NOMO-1 treated with dmso at 0.1 percent for 144 hours (cell line): Measurements from ENCODE around the gene GLDC.
"Not testable (repeated sequence)": the region's sequence is repeated elsewhere in the genome, so short reads cannot be mapped to it uniquely, and the experiment has no call there.

Experiments
- DNase-seq: peaks from one replicate; lab custom pipeline; 2025; ENCODE audit not compliant: unreplicated experiment; lab: John Stamatoyannopoulos, UW

GLDC gene

GRCh38 chr9:6645355-6646292 is at the start of gene GLDC:
GLDC (minus strand) TSS chr9:6645729; CDS start chr9:6645499, 230 bp downstream.
- DNase-seq: no peak

GRCh38 chr9:6692881-6693361 is 47.4 kb upstream of the GLDC start:
- no peak for DNase-seq

DNA sequence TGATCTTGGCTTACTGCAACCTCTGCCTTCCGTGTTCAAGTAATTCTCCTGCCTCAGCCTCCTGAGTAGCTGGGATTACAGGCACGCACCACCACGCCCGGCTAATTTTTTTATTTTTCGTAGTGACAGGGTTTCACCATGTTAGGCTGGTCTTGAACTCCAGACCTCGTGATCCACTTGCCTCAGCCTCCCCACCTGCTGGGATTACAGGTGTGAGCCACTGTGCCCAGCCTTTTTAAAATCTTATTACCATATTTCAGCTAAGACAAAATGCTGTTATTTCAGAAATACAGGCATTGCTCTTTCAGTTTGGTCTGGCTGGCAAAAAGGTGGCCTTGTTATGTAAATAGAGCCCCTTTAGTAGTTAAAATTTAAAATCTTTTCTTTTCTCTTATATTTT is 46.9 kb upstream of the GLDC start:
- DNase-seq: no peak

GRCh38 chr9:6690675-6691070 is 45.1 kb upstream of the GLDC start:
- DNase-seq: not testable (repeated sequence)

DNA sequence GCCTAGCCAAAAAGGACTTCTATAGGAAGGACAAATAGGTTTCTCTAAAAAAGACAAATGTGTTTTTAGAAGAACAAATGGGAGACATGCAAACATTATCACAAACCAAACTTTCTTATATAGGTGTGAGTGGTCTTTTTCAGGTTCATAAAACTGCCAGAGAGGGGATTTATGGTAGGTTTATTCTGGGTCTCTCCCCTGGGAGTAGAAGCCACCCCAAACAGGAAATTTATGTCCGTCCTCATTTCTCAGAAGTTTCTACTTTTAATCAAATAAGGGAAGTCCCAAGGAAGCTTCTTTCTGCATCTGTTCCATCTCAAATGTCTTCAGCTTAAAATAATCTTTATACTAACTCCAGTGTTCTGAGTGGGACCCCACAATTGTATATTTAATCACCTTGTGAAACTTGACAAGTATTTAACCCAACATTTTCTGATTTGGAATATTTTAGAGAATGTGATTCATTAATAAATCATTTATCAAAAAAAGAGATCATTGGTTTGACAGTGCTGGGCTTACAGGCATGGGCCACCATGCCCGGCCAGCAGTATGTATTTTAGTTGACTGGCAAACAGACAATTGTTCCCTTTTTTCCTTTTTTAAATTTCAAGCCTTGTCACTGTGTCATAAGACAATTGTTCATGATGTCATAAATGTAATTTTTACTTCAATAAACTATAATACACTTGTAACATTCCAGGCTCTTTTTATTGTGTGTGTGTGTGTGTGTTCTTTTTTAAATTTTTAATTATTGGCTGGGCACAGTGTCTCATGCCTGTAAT is 44.6 kb upstream of the GLDC start:
- no peak for DNase-seq

DNA sequence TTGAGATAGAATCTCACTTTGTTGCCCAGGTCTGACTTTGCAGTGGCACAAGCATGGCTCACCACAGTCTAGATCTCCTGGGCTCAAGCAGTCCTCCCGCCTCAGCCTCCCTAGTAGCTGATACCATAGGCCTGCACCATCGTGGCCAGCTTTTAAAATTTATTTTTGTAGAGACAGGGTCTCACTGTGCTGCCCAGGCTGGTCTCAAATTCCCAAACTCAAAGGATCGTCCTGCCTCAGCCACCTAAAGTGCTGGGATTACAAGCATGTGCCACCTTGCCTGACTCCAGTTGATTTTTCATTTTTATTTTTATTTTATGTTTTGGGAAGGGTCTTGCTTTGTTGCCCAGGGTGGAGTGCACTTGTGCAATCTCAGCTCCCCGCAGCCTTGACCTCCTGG is 41.7 kb upstream of the GLDC start:
- DNase-seq: no peak

DNA sequence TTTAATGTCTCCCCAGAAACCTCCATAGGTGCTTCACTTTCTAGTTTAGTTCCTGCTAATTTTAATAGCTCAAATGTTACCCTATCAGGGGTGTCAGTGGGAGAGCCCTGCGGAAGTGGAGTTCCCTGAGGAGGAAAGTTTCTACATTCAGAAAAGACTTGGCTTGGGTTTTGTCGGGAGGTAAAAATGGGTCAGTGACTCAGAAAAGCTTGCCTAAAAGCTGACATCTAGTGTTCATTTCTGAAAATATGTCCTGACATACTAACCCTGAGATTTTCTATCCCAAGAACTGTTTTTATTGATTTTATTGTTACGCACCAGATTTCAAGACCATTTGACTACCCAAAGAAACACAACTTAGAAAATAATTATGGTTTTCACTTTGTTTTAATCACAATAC is 40.9 kb upstream of the GLDC start:
- no peak for DNase-seq

DNA sequence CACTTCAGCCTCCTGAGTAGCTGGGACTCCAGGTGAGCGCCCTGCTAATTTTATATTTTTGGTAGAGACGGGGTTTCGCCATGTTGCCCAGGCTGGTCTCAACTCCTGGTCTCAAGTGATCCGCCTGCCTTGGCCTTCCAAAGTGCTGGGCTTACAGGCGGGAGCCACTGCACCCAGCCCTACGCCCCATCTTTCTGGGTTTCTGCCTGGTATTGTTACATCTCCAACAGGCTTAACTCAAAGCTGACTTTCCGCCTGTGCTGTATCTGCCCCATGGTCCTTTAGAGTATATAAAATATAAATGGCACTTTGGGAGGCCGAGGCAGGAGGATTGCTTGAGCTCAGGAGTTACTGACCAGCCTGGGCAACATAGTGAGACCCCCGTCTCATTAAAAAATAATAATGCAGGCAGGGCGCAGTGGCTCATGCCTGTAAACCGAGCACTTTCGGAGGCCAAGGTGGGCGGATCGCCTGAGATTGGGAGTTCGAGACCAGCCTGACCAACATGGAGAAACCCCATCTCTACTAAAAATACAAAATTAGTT is 36.5 kb upstream of the GLDC start:
- DNase-seq: no peak

DNA sequence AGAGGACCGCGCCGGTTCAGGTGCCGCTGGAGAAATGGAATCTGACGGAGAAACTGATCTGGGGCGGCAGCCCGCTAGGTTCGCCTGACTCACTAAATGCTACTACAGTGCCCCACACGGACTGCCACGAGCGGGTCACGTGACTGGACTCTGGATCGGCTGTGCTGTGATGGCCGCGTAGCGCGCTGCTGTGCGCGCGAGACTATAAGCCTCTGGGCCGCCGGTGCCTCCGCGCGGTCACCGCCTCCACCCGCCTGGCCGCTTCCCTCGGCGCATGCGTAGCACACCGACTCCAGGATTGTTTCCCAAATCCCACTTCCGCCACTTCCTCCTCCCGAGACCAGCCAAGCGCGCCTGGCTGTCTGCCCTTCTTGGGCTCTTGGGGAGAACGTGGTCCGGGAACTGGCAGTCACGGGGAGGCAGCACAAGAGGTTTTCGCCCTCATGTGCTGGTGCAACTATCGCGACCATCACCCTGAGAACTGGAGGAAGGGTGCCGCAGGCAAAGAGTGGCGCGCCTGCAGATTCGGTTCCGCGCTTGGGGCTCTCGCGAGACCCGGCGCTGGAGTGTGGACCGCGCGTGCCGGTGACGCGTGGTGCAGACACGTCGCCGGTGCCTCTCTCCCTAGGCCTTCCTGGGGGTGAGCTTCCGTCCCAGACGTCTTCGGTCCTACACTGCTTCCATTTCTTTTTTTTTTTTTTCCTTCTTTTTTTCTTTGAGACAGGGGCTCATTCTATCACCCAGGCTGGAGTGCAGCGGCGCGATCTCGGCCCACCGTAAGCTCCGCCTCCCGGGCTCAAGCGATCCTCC is 35.8 kb upstream of the GLDC start:
- DNase-seq: peak; percentile 85

GRCh38 chr9:6680797-6681146 is 35.2 kb upstream of the GLDC start:
- peak; percentile 48 for DNase-seq

GRCh38 chr9:6677803-6678202 is 32.3 kb upstream of the GLDC start:
- no peak for DNase-seq

GRCh38 chr9:6676254-6676921 is 30.9 kb upstream of the GLDC start:
- no peak for DNase-seq

GRCh38 chr9:6675268-6675667 is 29.7 kb upstream of the GLDC start:
- DNase-seq: no peak

DNA sequence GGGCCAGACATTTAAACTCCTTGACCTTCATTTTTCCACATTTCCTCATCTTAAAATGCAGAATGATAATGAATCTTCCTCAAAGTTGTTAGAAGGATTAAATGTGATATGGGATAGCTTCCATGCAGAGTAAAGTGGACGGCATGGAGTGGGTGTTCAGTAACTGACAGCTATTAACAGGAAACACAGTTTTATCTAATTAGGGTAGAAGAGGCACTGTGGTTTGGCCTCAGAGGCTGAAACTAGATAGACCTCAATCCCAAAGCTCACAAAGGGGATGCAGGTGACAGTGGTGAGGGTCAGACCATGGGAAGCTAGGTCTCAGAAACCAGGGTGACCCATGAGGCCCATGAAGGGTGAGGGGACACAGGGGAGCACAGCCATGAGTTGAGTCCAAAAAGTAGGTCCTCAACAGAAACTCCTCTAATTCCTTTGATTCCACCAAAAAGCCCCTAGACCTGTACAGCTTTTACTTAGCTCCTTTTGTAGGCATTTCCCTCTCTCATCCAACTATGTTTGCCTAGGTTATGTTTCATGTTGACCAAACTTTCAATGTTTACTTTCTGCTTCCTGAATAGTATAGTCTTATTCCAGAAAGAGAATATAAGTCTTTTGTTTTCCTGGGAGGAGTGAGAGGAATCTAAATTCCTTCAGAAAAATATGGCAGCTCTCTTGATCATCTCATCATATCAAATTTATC is 27.9 kb upstream of the GLDC start:
- DNase-seq: no peak

DNA sequence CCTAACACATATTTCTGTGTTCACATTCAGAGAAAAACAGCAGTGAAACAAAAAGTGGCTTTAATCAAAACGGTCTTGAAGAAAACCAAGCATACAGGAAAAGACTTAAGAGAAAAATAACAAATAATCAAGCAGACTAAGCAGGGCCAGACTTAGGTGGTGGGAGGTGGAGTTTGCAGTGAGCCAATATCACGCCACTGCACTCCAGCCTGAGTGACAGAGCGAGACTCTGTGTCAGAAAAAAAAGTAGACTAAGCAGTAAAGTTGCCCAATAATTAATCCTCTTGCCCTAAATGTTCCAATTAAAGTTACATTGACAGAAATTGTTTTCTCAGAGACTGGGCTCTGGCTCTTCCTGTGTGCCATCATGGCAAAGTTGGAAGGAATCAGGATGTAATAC is 26.6 kb upstream of the GLDC start:
- no peak for DNase-seq

DNA sequence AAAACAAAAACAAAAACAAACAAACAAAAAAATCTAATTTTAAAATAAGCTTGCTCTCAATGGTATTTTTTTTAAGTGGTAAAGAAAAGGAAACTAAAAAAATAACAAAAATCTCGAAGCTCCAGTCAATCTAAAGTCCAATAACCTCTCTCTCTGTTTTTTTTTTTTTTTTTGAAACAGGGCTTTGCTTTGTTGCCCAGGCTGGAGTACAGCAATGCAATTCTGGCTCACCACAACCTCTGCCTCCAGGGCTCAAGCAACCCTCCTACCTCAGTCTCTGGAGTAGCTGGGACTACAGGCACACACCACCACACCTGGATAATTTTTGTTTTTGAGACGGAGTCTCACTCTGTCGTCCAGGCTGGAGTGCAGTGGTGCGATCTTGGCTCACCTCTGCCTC is 25.9 kb upstream of the GLDC start:
- no peak for DNase-seq

GRCh38 chr9:6669881-6670280 is 24.4 kb upstream of the GLDC start:
- no peak for DNase-seq

DNA sequence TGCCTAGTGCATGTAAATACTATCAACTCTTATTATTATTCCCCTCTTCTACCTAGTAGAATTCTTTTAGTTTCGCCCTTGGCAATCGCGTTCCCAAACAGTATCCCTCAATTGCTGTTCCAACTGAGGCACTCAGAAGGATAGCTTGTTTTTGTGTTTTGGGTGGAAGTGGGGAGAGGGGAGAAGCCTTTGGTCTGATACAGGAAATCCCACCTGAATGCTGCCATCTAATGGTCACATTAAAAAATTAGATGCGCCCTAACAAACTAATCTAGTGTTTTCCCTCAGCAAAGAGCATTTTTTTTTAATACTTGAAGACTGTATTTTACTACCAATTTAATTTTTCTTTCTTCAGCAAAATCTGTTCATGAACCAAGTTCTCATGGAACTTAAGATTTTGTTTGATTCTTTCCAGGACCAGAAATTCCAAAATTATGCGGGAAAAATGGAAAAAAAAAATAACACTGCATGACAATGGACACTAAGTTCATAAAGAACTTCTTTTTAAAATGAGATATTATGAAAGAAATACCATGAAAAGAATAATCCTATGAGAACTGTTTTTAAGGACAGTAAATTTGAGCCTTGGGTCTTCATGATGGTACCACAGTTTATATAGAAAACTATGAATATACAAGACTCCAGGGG is 22.2 kb upstream of the GLDC start:
- DNase-seq: no peak

GRCh38 chr9:6667080-6667479 is 21.6 kb upstream of the GLDC start:
- no peak for DNase-seq
